Transverse colon (tissue), 4 donors: ENCODE results near the gene GM2A.

Experiments used
- CTCF ChIP-seq, 5 experiments: fragments of 200-600 bp in 3 of 5; fragments of 450-650 bp in 2 of 5; sonication (generic) in 3 of 5; IDR thresholded peaks; 1 replicate in 2 of 5; 2 replicates in 3 of 5; pipeline ENCODE4 v1.5.1; 2016 to 2017; ENCODE audit warnings: antibody characterized with exemption in 5 of 5, inconsistent platforms in 3 of 5, mild to moderate bottlenecking in 2 of 5, moderate library complexity in 1 of 5
- EP300 ChIP-seq: sonication (generic); formaldehyde crosslinking; IDR thresholded peaks from one replicate; pipeline ENCODE4 v1.6.1; 2017; ENCODE audit warnings: antibody characterized with exemption, low read depth
- POLR2A ChIP-seq: fragments of 450-650 bp; IDR thresholded peaks from one replicate; pipeline ENCODE4 v1.6.1; 2016; ENCODE audit warnings: antibody characterized with exemption, mild to moderate bottlenecking, moderate library complexity
- POLR2AphosphoS5 ChIP-seq, 3 donors: sonication (generic); formaldehyde crosslinking; IDR thresholded peaks; one replicate each; pipeline ENCODE4 v1.6.1; 2016; ENCODE audit warnings: antibody characterized with exemption in 3 of 3

- TF ChIP-seq POLR2A (no peak), CTCF (IDR thresholded peaks at IDR 0.05) (no peak), EP300 (no peak), POLR2AphosphoS5 (IDR thresholded peaks at IDR 0.05) (no peak)
These were observed 59.9 kb downstream of the GM2A start for GRCh38 chr5:151312756-151313324.
